Trophoblast cell (in vitro differentiated cells and primary cell): ENCODE results near the gene TAS2R60.

Experiments used
- DNase-seq, 2 donors: peaks; one replicate each; pipeline ENCODE4 v3.0.0-alpha.2; 2016
- H2AFZ ChIP-seq: 2 replicates; pipeline ENCODE4 v1.6.1; 2013; ENCODE audit warnings: low read length, moderate library complexity, mild to moderate bottlenecking; ENCODE audit not compliant: insufficient read depth, poor library complexity
- H2AK5ac ChIP-seq: 2 replicates; pipeline ENCODE4 v1.6.1; 2013; ENCODE audit warnings: mild to moderate bottlenecking, low read length
- H2BK120ac ChIP-seq: 2 replicates; pipeline ENCODE4 v1.6.1; 2013; ENCODE audit warnings: low read length, mild to moderate bottlenecking, moderate library complexity; ENCODE audit not compliant: insufficient read depth, poor library complexity
- H2BK12ac ChIP-seq: 2 replicates; pipeline ENCODE4 v1.6.1; 2013; ENCODE audit warnings: mild to moderate bottlenecking, low read length, moderate library complexity
- H2BK5ac ChIP-seq: 2 replicates; pipeline ENCODE4 v1.6.1; 2013; ENCODE audit warnings: low read length, low read depth, moderate library complexity, mild to moderate bottlenecking; ENCODE audit not compliant: poor library complexity
- H3K14ac ChIP-seq: 2 replicates; pipeline ENCODE4 v1.6.1; 2013; ENCODE audit warnings: mild to moderate bottlenecking, low read length
- H3K18ac ChIP-seq: 2 replicates; pipeline ENCODE4 v1.6.1; 2013; ENCODE audit warnings: mild to moderate bottlenecking, low read length
- H3K23ac ChIP-seq: 2 replicates; pipeline ENCODE4 v1.6.1; 2013; ENCODE audit warnings: low read length
- H3K27ac ChIP-seq: 2 replicates; pipeline ENCODE4 v1.5.1; 2013; ENCODE audit warnings: low read depth, mild to moderate bottlenecking, inconsistent platforms, low read length, moderate library complexity
- H3K27me3 ChIP-seq: 2 replicates; pipeline ENCODE4 v1.6.1; 2013; ENCODE audit warnings: inconsistent platforms, mild to moderate bottlenecking, low read length, moderate library complexity; ENCODE audit not compliant: insufficient read depth
- H3K36me3 ChIP-seq, 2 experiments: 1 replicate in 1 of 2; 2 replicates in 1 of 2; pipeline ENCODE4 v1.6.1; 2013; ENCODE audit warnings: low read length in 2 of 2, mild to moderate bottlenecking in 2 of 2, moderate library complexity in 1 of 2; ENCODE audit not compliant: insufficient read depth in 2 of 2, control insufficient read depth in 1 of 2
- H3K4ac ChIP-seq: 2 replicates; pipeline ENCODE4 v1.6.1; 2013; ENCODE audit warnings: low read depth, mild to moderate bottlenecking, low read length, moderate library complexity
- H3K4me1 ChIP-seq, 2 experiments: 1 replicate in 1 of 2; 2 replicates in 1 of 2; pipeline ENCODE4 v1.6.1; 2013; ENCODE audit warnings: low read length in 2 of 2, mild to moderate bottlenecking in 2 of 2, moderate library complexity in 1 of 2; ENCODE audit not compliant: insufficient read depth in 2 of 2, control insufficient read depth in 1 of 2
- H3K4me2 ChIP-seq: 2 replicates; pipeline ENCODE4 v1.6.1; 2013; ENCODE audit warnings: inconsistent platforms, mild to moderate bottlenecking, low read length, moderate library complexity
- H3K4me3 ChIP-seq: 2 replicates; pipeline ENCODE4 v1.5.1; 2013; ENCODE audit warnings: mild to moderate bottlenecking, low read depth, low read length, inconsistent platforms
- H3K79me1 ChIP-seq: one replicate; pipeline ENCODE4 v1.6.1; 2013; ENCODE audit warnings: low read length
- H3K79me2 ChIP-seq: 2 replicates; pipeline ENCODE4 v1.6.1; 2013; ENCODE audit warnings: low read length, mild to moderate bottlenecking; ENCODE audit not compliant: control insufficient read depth, insufficient read depth, poor library complexity
- H3K9ac ChIP-seq: 2 replicates; pipeline ENCODE4 v1.6.1; 2013; ENCODE audit warnings: mild to moderate bottlenecking, low read length
- H3K9me3 ChIP-seq: 2 replicates; pipeline ENCODE4 v1.6.1; 2013; ENCODE audit warnings: low read depth, mild to moderate bottlenecking, control low read depth, inconsistent platforms, low read length; ENCODE audit not compliant: insufficient read depth
- H4K12ac ChIP-seq: 2 replicates; pipeline ENCODE4 v1.6.1; 2013; ENCODE audit warnings: low read depth, mild to moderate bottlenecking, low read length, moderate library complexity
- H4K8ac ChIP-seq: 2 replicates; pipeline ENCODE4 v1.6.1; 2013; ENCODE audit warnings: low read depth, mild to moderate bottlenecking, low read length, moderate library complexity
- H4K91ac ChIP-seq: one replicate; pipeline ENCODE4 v1.6.1; 2013; ENCODE audit warnings: low read depth, mild to moderate bottlenecking, low read length, moderate library complexity
- WGBS: extraction: QIAGEN DNeasy Blood & Tissue Kit; methylation state at CpG from one replicate; pipeline ENCODE4 v1.1.7; 2013; ENCODE audit warnings: missing lambda C conversion rate; ENCODE audit not compliant: insufficient read length, insufficient coverage; ENCODE audit errors: extremely low coverage; 5-methylcytosine and 5-hydroxymethylcytosine counted together

TAS2R60 gene

GRCh38 chr7:143455942-143456341 is 12.7 kb downstream of the TAS2R60 start:
- H3K79me2 ChIP-seq = no peaks in the 10 kb centered on the region
- H3K4me2 ChIP-seq = no peak overlapping the region
- H3K4ac ChIP-seq = no peak overlapping the region
- H3K23ac ChIP-seq = no peak overlapping the region
- no peak overlapping the region for H2AFZ ChIP-seq
- WGBS = no CpG with 5 or more reads among the region's 4 CpGs
- H4K91ac ChIP-seq = no peak overlapping the region
- H3K9ac ChIP-seq = no peak overlapping the region
- no peak overlapping the region for H2BK12ac ChIP-seq
- H2BK120ac ChIP-seq = no peak overlapping the region
- no peak overlapping the region for H3K27ac ChIP-seq
- peaks cover 1% of the 10 kb centered on the region for H3K9me3 ChIP-seq
- no peak overlapping the region for H3K14ac ChIP-seq
- H2BK5ac ChIP-seq = no peak overlapping the region
- no peak overlapping the region for H3K18ac ChIP-seq
- no peak overlapping the region for H4K8ac ChIP-seq
- H3K79me1 ChIP-seq = no peaks in the 10 kb centered on the region
- H2AK5ac ChIP-seq = no peak overlapping the region
- H3K4me3 ChIP-seq = no peak overlapping the region
- H3K4me1 ChIP-seq = peaks cover 0 to 3% of the 10 kb centered on the region in 2 experiments
- no peaks in the 10 kb centered on the region for H3K36me3 ChIP-seq
- H4K12ac ChIP-seq = no peak overlapping the region
- peak in 1 of 2 donors; percentile 63 for DNase-seq
- H3K27me3 ChIP-seq = no peaks in the 10 kb centered on the region

DNA sequence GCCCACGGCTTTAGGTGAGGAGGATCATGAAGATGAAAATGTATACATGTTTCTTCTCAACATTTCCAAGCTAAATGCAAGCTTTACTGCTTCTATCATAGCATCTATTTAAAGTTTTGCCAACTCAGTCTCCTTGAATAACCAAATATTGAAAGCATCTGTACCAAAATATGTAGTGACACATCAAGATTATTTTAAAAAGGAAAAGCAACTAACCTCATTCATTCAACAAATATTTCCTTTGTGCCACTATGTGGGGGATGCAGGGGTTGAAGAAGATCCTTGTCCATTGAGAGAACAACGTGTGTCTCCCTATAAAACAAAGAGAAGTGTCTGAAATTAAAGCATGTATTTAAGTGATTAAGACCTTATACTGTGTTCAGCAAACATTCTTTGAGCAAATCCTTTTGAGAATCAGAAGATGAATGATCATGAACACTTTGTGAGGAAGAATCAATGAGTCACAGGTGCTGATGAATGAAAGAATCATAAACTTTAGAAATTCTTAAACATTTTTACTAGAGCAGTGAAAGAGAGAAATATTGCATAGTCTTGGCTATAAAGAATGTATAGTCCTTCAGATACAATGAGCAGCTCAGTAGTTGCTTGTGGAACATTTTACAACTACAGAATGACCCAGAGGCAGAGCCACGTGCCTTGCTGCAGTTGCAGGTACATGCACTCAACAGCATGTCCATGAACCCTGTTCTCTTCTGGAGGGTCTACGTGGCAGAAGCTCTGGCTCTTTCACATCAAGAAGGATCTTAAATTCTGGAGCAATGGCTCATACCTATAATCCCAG is 13.9 kb downstream of the TAS2R60 start:
- H2BK120ac ChIP-seq = no peak overlapping the region
- no peaks in the 10 kb centered on the region for H3K79me2 ChIP-seq
- H3K79me1 ChIP-seq = no peaks in the 10 kb centered on the region
- no CpG with 5 or more reads among the region's 4 CpGs for WGBS
- H3K4ac ChIP-seq = no peak overlapping the region
- H3K4me1 ChIP-seq = peaks cover 0 to 3% of the 10 kb centered on the region in 2 experiments
- H2BK5ac ChIP-seq = no peak overlapping the region
- H3K4me3 ChIP-seq = no peak overlapping the region
- H3K23ac ChIP-seq = no peak overlapping the region
- H3K9me3 ChIP-seq = no peaks in the 10 kb centered on the region
- no peak overlapping the region for H3K9ac ChIP-seq
- DNase-seq = peak in 1 of 2 donors; percentile 46
- H3K36me3 ChIP-seq = no peaks in the 10 kb centered on the region
- no peak overlapping the region for H3K27ac ChIP-seq
- no peak overlapping the region for H4K12ac ChIP-seq
- H4K91ac ChIP-seq = no peak overlapping the region
- H3K14ac ChIP-seq = no peak overlapping the region
- H2AK5ac ChIP-seq = no peak overlapping the region
- no peaks in the 10 kb centered on the region for H3K27me3 ChIP-seq
- no peak overlapping the region for H2AFZ ChIP-seq
- H2BK12ac ChIP-seq = no peak overlapping the region
- H3K18ac ChIP-seq = no peak overlapping the region
- H4K8ac ChIP-seq = no peak overlapping the region
- no peak overlapping the region for H3K4me2 ChIP-seq

DNA sequence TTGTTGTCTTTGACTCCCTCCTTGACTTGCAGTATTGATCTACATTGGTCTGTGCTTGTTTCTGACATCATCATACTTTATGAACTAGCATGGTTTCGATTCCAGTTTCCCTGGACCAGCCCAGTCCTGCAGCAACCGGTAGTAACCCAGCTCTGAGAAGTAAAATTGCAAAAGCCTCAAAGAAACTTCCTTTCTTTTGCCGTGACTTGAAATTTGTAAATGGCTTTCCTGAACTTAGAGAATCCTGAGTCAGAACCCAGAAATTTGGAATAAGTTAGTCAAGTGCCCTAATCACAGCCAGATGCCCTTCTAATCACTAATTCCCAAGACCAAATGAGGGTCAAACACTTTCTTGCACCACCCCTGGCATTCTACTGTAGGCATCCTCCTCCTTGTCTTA is 15.0 kb downstream of the TAS2R60 start:
- no peak overlapping the region for H2BK5ac ChIP-seq
- no peak overlapping the region for H2AK5ac ChIP-seq
- WGBS = no CpG with 5 or more reads among the region's 3 CpGs
- no peak overlapping the region for H4K91ac ChIP-seq
- H3K27ac ChIP-seq = no peak overlapping the region
- no peak overlapping the region for H3K9ac ChIP-seq
- no peak overlapping the region for H3K4me3 ChIP-seq
- H3K36me3 ChIP-seq = no peaks in the 10 kb centered on the region
- H4K8ac ChIP-seq = no peak overlapping the region
- no peak overlapping the region for H2AFZ ChIP-seq
- H4K12ac ChIP-seq = no peak overlapping the region
- H3K4me1 ChIP-seq = peaks cover 0 to 3% of the 10 kb centered on the region in 2 experiments
- no peaks in the 10 kb centered on the region for H3K27me3 ChIP-seq
- H3K79me1 ChIP-seq = no peaks in the 10 kb centered on the region
- H3K4me2 ChIP-seq = no peak overlapping the region
- no peak overlapping the region for H3K4ac ChIP-seq
- H3K79me2 ChIP-seq = no peaks in the 10 kb centered on the region
- no peak overlapping the region for H2BK120ac ChIP-seq
- DNase-seq = peak in 1 of 2 donors; percentile 54
- H3K23ac ChIP-seq = no peak overlapping the region
- H3K9me3 ChIP-seq = no peaks in the 10 kb centered on the region
- H3K14ac ChIP-seq = no peak overlapping the region
- H3K18ac ChIP-seq = no peak overlapping the region
- H2BK12ac ChIP-seq = no peak overlapping the region

DNA sequence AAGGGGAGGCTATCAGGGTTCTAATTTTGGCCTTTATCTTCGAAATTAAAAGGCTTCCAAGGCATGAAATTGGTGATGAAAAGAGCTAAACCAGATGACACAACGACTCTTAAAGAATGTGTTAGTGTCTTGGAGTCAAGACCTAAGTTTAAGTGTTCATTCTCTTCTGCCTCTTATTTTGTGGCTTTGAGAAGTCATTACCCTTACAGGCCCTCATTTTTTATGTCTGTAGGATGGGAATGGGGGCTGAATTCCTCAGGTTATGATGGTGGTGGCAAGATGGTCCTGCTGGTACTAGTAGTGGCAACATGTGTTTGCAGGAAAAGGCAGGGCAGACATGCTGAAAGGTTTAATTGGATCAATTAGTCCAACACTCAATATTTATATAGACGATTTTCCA is 15.4 kb downstream of the TAS2R60 start:
- Histone ChIP-seq H2AFZ (no peak overlapping the region), H4K12ac (no peak overlapping the region), H2AK5ac (no peak overlapping the region), H3K4ac (no peak overlapping the region), H2BK12ac (no peak overlapping the region), H4K8ac (no peak overlapping the region), H3K27me3 (no peaks in the 10 kb centered on the region), H4K91ac (no peak overlapping the region), H3K79me1 (no peaks in the 10 kb centered on the region), H3K9ac (no peak overlapping the region), H3K9me3 (no peaks in the 10 kb centered on the region), H3K23ac (no peak overlapping the region), H3K4me1 (peaks cover 0 to 3% of the 10 kb centered on the region in 2 experiments), H3K27ac (no peak overlapping the region), H3K4me3 (no peak overlapping the region), H3K14ac (no peak overlapping the region), H2BK5ac (no peak overlapping the region), H3K79me2 (no peaks in the 10 kb centered on the region), H3K4me2 (no peak overlapping the region), H3K36me3 (no peaks in the 10 kb centered on the region), H2BK120ac (no peak overlapping the region), H3K18ac (no peak overlapping the region)
- peak in 1 of 2 donors; percentile 54 for DNase-seq
- WGBS = no CpG with 5 or more reads among the region's 3 CpGs
